IMR-90 (cell line): ENCODE results near the gene TFEB. TPM values are rescaled to one million over a fixed set of nuclear protein-coding genes. Genes with fewer than 3 reads are reported as not detected.

ENCODE experiments used
- ATAC-seq: fragments of 200-7000 bp; cut with Tn5 transposase; 2 replicates; pipeline ENCODE4 v1.9.1; 2020; ENCODE audit warnings: low read depth, mild to moderate bottlenecking, moderate library complexity
- BruUV-seq: library from RNA; stranded (reverse); fragments of 400-500 nt; replicated peaks from 2 replicates; lab custom pipeline; 2021; lab: Mats Ljungman, UMichigan
- CTCF ChIA-PET: fragments of 300-600 bp; formaldehyde crosslinking; extraction: SDS; loops from one replicate; lab custom pipeline; 2021; ENCODE audit warnings: antibody characterized with exemption; lab: Yijun Ruan, JAX
- POLR2A ChIA-PET: fragments of 300-600 bp; sonication (Branson Sonifier 250); formaldehyde crosslinking; loops from one replicate; lab custom pipeline; 2022; ENCODE audit warnings: antibody characterized with exemption; ENCODE audit not compliant: unreplicated experiment; lab: Charles Lee
- DNase-seq: peaks from one replicate; pipeline ENCODE4 v3.0.0; 2013
- H2AFZ ChIP-seq: replicated peaks from 2 replicates; pipeline ENCODE3; 2013; ENCODE audit warnings: low read length, mild to moderate bottlenecking; ENCODE audit not compliant: poor library complexity
- H2AK5ac ChIP-seq: 2 replicates; pipeline ENCODE4 v1.6.1; 2013; ENCODE audit warnings: low read depth, low read length, inconsistent platforms
- H2AK9ac ChIP-seq: replicated peaks from 2 replicates; pipeline ENCODE3; 2013; ENCODE audit warnings: mild to moderate bottlenecking, low read depth, low read length, moderate library complexity; ENCODE audit not compliant: poor library complexity
- H2BK120ac ChIP-seq: 2 replicates; pipeline ENCODE4 v1.6.1; 2013; ENCODE audit warnings: low read depth, low read length, inconsistent platforms
- H2BK15ac ChIP-seq: 3 replicates; pipeline ENCODE4 v1.6.1; 2013; ENCODE audit warnings: low read depth, low read length, inconsistent platforms
- H2BK20ac ChIP-seq: 2 replicates; pipeline ENCODE4 v1.6.1; 2013; ENCODE audit warnings: low read depth, mild to moderate bottlenecking, inconsistent platforms, low read length, moderate library complexity
- H2BK5ac ChIP-seq: 2 replicates; pipeline ENCODE4 v1.6.1; 2013; ENCODE audit warnings: mild to moderate bottlenecking, low read depth, low read length, inconsistent platforms; ENCODE audit not compliant: poor library complexity, severe bottlenecking
- H3K14ac ChIP-seq: replicated peaks from 2 replicates; pipeline ENCODE4 v1.6.1; 2013; ENCODE audit warnings: low read depth, low read length, inconsistent platforms
- H3K18ac ChIP-seq: 2 replicates; pipeline ENCODE4 v1.6.1; 2013; ENCODE audit warnings: low read depth, low read length, control low read depth
- H3K23ac ChIP-seq: 2 replicates; pipeline ENCODE4 v1.6.1; 2013; ENCODE audit warnings: low read depth, low read length, inconsistent platforms
- H3K27ac ChIP-seq: 2 replicates; pipeline ENCODE4 v1.5.1; 2013; ENCODE audit warnings: mild to moderate bottlenecking, control low read depth, low read length; ENCODE audit not compliant: insufficient read depth
- H3K27me3 ChIP-seq: 2 replicates; pipeline ENCODE4 v1.6.1; 2013; ENCODE audit warnings: low read length; ENCODE audit not compliant: control insufficient read depth, insufficient read depth
- H3K36me3 ChIP-seq: 2 replicates; pipeline ENCODE4 v1.6.1; 2013; ENCODE audit warnings: low read length, mixed read lengths; ENCODE audit not compliant: control insufficient read depth, insufficient read depth
- H3K4ac ChIP-seq: 2 replicates; pipeline ENCODE4 v1.6.1; 2013; ENCODE audit warnings: low read depth, low read length, inconsistent platforms
- H3K4me1 ChIP-seq: 2 replicates; pipeline ENCODE4 v1.6.1; 2013; ENCODE audit warnings: low read length, mixed read lengths; ENCODE audit not compliant: control insufficient read depth, insufficient read depth
- H3K4me2 ChIP-seq: 2 replicates; pipeline ENCODE4 v1.6.1; 2013; ENCODE audit warnings: low read depth, mild to moderate bottlenecking, control low read depth, low read length, moderate library complexity
- H3K4me3 ChIP-seq: 2 replicates; pipeline ENCODE4 v1.5.1; 2013; ENCODE audit warnings: low read depth, mild to moderate bottlenecking, control low read depth, low read length, moderate library complexity; ENCODE audit not compliant: insufficient read depth
- H3K56ac ChIP-seq: 2 replicates; pipeline ENCODE4 v1.6.1; 2013; ENCODE audit warnings: low read length, inconsistent platforms; ENCODE audit not compliant: insufficient read depth; ENCODE audit errors: extremely low read depth
- H3K79me1 ChIP-seq, 2 experiments: 2 replicates each; pipeline ENCODE4 v1.6.1; 2013; ENCODE audit warnings: low read length in 2 of 2, inconsistent platforms in 1 of 2, low read depth in 1 of 2
- H3K9ac ChIP-seq: 2 replicates; pipeline ENCODE4 v1.6.1; 2013; ENCODE audit warnings: low read depth, low read length, control low read depth
- H3K9me1 ChIP-seq: 2 replicates; pipeline ENCODE4 v1.6.1; 2013; ENCODE audit warnings: low read length, inconsistent platforms; ENCODE audit not compliant: insufficient read depth
- H3K9me3 ChIP-seq: 2 replicates; pipeline ENCODE4 v1.6.1; 2013; ENCODE audit warnings: low read length; ENCODE audit not compliant: control insufficient read depth, insufficient read depth
- H4K20me1 ChIP-seq: 2 replicates; pipeline ENCODE4 v1.6.1; 2013; ENCODE audit warnings: low read length, inconsistent platforms; ENCODE audit not compliant: insufficient read depth
- H4K5ac ChIP-seq: 2 replicates; pipeline ENCODE4 v1.6.1; 2013; ENCODE audit warnings: mild to moderate bottlenecking, low read depth, low read length, control low read depth
- H4K8ac ChIP-seq, 2 experiments: 2 replicates each; pipeline ENCODE4 v1.6.1; 2013; ENCODE audit warnings: low read depth in 2 of 2, low read length in 2 of 2, control low read depth in 1 of 2, inconsistent platforms in 1 of 2
- H4K91ac ChIP-seq: 2 replicates; pipeline ENCODE4 v1.6.1; 2013; ENCODE audit warnings: low read depth, low read length, inconsistent platforms; ENCODE audit not compliant: insufficient read depth
- CEBPB ChIP-seq: IDR thresholded peaks from 2 replicates; pipeline ENCODE4 v1.6.1; 2012; ENCODE audit warnings: low read depth, low read length, improper control_type of control experiment
- CHD1 ChIP-seq: IDR thresholded peaks from 2 replicates; pipeline ENCODE4 v1.6.1; 2012; ENCODE audit warnings: low read depth, low read length, improper control_type of control experiment
- FOS ChIP-seq: fragments of 150-350 bp; IDR thresholded peaks from 2 replicates; pipeline ENCODE4 v1.6.1; 2016; ENCODE audit warnings: low read depth, low read length
- MAZ ChIP-seq: IDR thresholded peaks from 2 replicates; pipeline ENCODE4 v1.6.1; 2012; ENCODE audit warnings: low read depth, mild to moderate bottlenecking, low read length, improper control_type of control experiment, moderate library complexity, borderline replicate concordance
- MXI1 ChIP-seq: IDR thresholded peaks from 2 replicates; pipeline ENCODE4 v1.6.1; 2012; ENCODE audit warnings: low read depth, mild to moderate bottlenecking, low read length, moderate library complexity, borderline replicate concordance
- NFE2L2 ChIP-seq: fragments of 150-350 bp; IDR thresholded peaks from 2 replicates; pipeline ENCODE4 v1.6.1; 2016; ENCODE audit warnings: low read depth, mild to moderate bottlenecking, low read length
- POLR2A ChIP-seq: IDR thresholded peaks from 2 replicates; pipeline ENCODE4 v1.6.1; 2012; ENCODE audit warnings: mild to moderate bottlenecking, low read depth, low read length
- RAD21 ChIP-seq: IDR thresholded peaks from 2 replicates; pipeline ENCODE4 v1.6.1; 2012; ENCODE audit warnings: low read length, improper control_type of control experiment
- RFX5 ChIP-seq: IDR thresholded peaks from 2 replicates; pipeline ENCODE4 v1.8.0; 2012; ENCODE audit warnings: low read depth, mild to moderate bottlenecking, low read length, moderate library complexity
- SMC3 ChIP-seq: fragments of 150-350 bp; IDR thresholded peaks from 2 replicates; pipeline ENCODE4 v1.6.1; 2016; ENCODE audit warnings: low read depth, mild to moderate bottlenecking, antibody characterized with exemption, low read length, moderate library complexity
- WGBS, 2 experiments: methylation state at CpG; one replicate each; pipeline versions ENCODE4 v1.1.5 to v1.1.7; 2013; ENCODE audit warnings: missing lambda C conversion rate in 2 of 2; ENCODE audit not compliant: insufficient read length in 1 of 2; ENCODE audit errors: extremely low coverage in 2 of 2; 5-methylcytosine and 5-hydroxymethylcytosine counted together
- dilution Hi-C: fragments of 300-500 bp; cut with HindIII; formaldehyde crosslinking; loops from one replicate; pipeline ENCODE4 v1.14.3; 2018; ENCODE audit warnings: low sequenced_read_pairs; ENCODE audit not compliant: unreplicated experiment
- in situ Hi-C: fragments of 300-500 bp; cut with MboI; formaldehyde crosslinking; loops from 3 replicates; pipeline ENCODE4 v1.14.3; 2019; ENCODE audit warnings: low sequenced_read_pairs, inconsistent platforms, mixed read lengths
- intact Hi-C: fragments of 100-400 bp; cut with micrococcal nuclease; formaldehyde crosslinking; loops from 2 replicates; pipeline ENCODE4 v1.10.0; 2022
- polyA plus RNA-seq, 3 experiments: library from polyadenylated mRNA; depleted of rRNA; stranded (reverse); fragments of >200 nt; gene quantifications; 2 replicates each; pipeline ENCODE4 v1.2.3, GENCODE V29; 2012; ENCODE audit warnings: low replicate concordance in 1 of 3
- total RNA-seq: library from RNA; depleted of rRNA; stranded (reverse); fragments of >200 nt; gene quantifications from 2 replicates; pipeline ENCODE4 v1.2.3, GENCODE V29; 2012
- TF ChIP-seq, protein P1 (sequence below): fragments of 150-350 bp; IDR thresholded peaks from 2 replicates; pipeline ENCODE4 v1.6.1; 2016; ENCODE audit warnings: low read depth, mild to moderate bottlenecking, low read length, moderate library complexity, borderline replicate concordance

TFEB gene
- total and polyA plus RNA-seq, 2 of the 4 experiments (the other 2 are of a cell fraction): 4.5 to 4.9 TPM

DNA sequence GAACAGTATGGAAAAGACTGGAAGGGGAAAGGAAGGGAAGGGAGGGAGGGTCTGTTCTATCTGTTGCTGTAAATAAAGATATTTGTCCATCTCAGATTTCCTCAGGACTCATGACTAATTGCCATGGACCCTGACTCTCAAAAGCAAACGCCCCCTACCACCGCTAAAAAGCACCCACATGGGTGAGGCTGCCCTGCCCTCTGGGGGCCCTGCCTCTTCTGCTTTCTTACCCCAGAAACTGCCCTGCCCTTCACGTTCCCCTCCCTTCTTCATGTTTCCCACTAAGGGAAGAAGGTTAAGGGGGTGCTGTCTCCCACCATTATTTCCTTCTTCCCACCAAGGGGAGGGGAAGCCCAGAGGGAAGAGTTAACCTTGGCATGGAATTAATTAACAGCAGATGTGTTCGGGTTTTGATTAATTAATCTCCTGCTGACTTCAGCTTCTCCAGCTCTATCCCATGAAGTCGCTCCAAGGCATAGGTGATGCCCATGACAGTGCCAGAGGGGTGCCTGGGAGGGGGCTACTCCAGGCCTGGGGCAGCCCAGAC lies 81.2 kb downstream of the TFEB start:
- Histone ChIP-seq H4K5ac (no peak overlapping the region), H3K4me1 (peaks cover 7% of the 10 kb centered on the region; the same call in 1 of the 2 replicates), H3K9me3 (no peaks in the 10 kb centered on the region), H3K4me3 (no peak overlapping the region), H4K20me1 (no peaks in the 10 kb centered on the region), H3K27me3 (peaks cover 43% of the 10 kb centered on the region), H4K91ac (no peak overlapping the region), H2BK15ac (no peak overlapping the region), H3K14ac (no peak overlapping the region), H3K27ac (no peak overlapping the region), H3K23ac (no peak overlapping the region), H3K4me2 (no peak overlapping the region), H3K36me3 (no peaks in the 10 kb centered on the region), H2AFZ (no peak overlapping the region), H3K56ac (no peak overlapping the region), H3K9me1 (no peaks in the 10 kb centered on the region), H4K8ac (no peak overlapping the region), H2BK120ac (no peak overlapping the region), H2AK5ac (no peak overlapping the region), H2BK20ac (no peak overlapping the region), H3K79me1 (no peaks in the 10 kb centered on the region), H2AK9ac (no peak overlapping the region), H3K4ac (no peak overlapping the region), H2BK5ac (no peak overlapping the region), H3K9ac (no peak overlapping the region), H3K18ac (no peak overlapping the region)
- TF ChIP-seq CHD1: no peak
- TF ChIP-seq MXI1: no peak
- no peak for TF ChIP-seq CEBPB
- TF ChIP-seq POLR2A: no peak
- TF ChIP-seq MAZ: no peak
- no peak for TF ChIP-seq RFX5
- no peak for TF ChIP-seq NFE2L2
- TF ChIP-seq FOS: no peak
- TF ChIP-seq, protein P1, sequence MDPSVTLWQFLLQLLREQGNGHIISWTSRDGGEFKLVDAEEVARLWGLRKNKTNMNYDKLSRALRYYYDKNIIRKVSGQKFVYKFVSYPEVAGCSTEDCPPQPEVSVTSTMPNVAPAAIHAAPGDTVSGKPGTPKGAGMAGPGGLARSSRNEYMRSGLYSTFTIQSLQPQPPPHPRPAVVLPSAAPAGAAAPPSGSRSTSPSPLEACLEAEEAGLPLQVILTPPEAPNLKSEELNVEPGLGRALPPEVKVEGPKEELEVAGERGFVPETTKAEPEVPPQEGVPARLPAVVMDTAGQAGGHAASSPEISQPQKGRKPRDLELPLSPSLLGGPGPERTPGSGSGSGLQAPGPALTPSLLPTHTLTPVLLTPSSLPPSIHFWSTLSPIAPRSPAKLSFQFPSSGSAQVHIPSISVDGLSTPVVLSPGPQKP: no peak
- no peak for TF ChIP-seq RAD21
- TF ChIP-seq SMC3: no peak
- dilution Hi-C loops: no loop called here
- no CpG with 5 or more reads among the region's 5 CpGs for WGBS, 2 experiments
- intact Hi-C loops: no loop called here
- DNase-seq (no peak), ATAC-seq (no peak)
- BruUV-seq: no TSS peak
- ChIA-PET CTCF (no interaction called here), POLR2A (no interaction called here)
- in situ Hi-C loops: no loop called here
